GM19240 (cell line): ENCODE data around the gene GPHB5.
"Not testable (repeated sequence)": the region's sequence is repeated elsewhere in the genome, so short reads cannot be mapped to it uniquely, and the experiment has no call there.

Source experiments
- DNase-seq: peaks from one replicate; pipeline ENCODE4 v3.0.0; 2011; ENCODE audit warnings: low spot score; ENCODE audit not compliant: insufficient read length

The GPHB5 gene, protein sequence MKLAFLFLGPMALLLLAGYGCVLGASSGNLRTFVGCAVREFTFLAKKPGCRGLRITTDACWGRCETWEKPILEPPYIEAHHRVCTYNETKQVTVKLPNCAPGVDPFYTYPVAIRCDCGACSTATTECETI

DNA sequence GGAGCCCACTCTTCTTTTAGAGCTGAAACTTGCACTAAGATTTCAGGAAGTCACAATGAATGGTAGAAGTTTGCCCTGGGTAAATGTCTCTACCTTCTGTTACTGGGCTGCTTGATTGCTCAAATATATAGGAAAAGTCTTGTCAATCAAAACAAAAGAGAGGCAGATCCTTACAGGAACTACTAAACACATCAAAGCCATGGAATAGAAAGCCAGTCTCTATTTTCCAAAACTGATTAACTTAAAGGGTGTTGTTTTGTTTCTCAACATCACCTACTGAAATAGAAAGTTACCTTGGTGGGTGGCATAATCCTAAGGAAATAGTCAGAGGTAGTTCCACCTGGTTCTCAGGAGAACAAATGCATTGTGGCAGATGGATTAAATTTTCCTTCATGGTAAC, at the start of gene GPHB5:
GPHB5 (minus strand) TSS at position 101 of the 400 bp plus-strand sequence. CDS start 1,086 bp downstream, outside the sequence.
- no peak for DNase-seq

DNA sequence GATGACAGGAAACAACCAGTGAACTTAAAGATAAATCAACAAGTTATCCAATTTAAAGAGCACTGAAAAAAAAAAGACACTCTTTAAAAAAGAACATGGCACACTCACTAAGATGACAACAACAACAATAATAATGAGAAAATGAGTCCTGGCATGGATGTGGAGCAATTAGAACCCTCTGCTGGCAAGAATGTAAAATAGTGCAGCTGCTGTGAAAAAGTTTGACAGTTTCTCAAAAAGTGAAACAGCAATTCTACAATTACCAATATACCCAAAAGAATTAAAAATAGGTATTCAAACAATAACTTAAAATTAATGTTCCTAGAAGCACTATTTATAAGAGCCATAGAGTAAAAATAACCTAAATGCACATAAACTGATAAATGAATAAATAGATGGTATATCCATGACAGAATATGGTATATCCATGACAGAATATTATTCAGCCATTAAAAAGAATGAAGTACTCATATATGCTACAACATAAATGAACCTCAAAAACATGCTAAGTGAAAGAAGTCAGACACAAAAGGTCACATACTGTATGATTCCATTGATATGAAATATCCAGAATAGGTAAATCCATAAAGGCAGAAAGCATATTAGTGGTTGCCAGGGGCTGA, 49.1 kb upstream of the GPHB5 start:
- DNase-seq: no peak

DNA sequence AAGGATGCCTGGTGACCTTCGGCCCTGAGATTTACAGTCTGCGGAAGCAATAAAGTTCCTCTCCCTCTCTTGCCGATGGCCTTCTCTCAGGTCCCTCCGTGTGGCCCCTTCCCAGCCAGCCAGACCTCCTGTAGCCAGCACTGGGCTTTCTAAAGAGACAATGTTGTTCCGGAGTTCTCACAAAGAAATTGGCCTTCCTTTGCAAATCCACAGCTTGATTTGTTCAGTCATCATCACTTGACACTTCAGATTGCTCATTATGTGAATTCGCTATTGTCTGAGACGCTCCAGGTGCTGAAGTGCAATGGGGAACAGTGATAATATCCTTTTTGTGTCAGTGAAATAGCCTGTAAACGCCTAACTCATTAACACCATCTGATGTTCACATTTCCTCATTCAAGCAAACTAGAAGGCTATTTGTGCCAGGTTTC, 43.7 kb upstream of the GPHB5 start:
- DNase-seq: no peak

DNA sequence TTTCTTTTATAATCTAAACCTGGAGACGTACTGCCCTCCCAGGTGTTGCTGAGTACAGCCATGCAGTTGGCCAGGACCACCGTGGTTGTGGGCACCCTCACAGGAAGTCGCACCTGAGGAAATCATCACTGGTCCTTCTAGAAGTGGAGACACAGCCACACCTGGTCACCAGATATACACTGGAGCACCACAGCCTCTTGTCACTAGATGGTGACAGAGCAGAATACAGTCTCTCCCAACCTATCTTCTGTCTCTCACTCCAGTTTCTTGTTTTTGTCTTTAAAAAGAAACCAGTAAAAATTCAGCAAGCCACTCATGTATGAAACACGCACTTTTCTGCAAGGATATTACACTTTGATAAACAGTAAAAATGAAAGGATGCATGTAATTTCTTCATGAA, 43.1 kb upstream of the GPHB5 start:
- DNase-seq: no peak

GRCh38 chr14:63357841-63358240, 39.1 kb upstream of the GPHB5 start:
- no peak for DNase-seq

- DNase-seq: no peak
Measured at GRCh38 chr14:63345826-63346225, 27.1 kb upstream of the GPHB5 start.

GRCh38 chr14:63344336-63344735, 25.6 kb upstream of the GPHB5 start:
- DNase-seq: no peak

DNA sequence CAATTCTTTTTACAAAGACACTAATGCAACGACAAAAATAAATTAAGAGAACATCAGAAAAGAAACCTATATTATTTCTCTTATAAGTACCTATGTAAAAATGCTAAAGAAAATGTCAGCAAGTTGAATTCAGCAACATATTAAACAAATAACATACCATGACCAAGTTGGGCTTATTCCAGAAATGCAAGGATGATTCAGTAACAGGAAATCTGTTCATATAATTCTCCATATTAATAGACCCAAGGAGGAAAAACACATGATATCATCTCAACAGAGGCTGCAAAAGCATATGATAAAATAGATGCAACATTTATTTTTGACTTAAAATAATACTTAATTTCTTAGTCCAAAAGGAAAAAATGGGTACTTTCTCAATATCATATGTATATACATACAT, 25.1 kb upstream of the GPHB5 start:
- no peak for DNase-seq

GRCh38 chr14:63342371-63342770, 23.6 kb upstream of the GPHB5 start:
- no peak for DNase-seq

GRCh38 chr14:63328787-63329737, 10.3 kb upstream of the GPHB5 start:
- DNase-seq: no peak

GRCh38 chr14:63326840-63327239, 8.1 kb upstream of the GPHB5 start:
- no peak for DNase-seq

DNA sequence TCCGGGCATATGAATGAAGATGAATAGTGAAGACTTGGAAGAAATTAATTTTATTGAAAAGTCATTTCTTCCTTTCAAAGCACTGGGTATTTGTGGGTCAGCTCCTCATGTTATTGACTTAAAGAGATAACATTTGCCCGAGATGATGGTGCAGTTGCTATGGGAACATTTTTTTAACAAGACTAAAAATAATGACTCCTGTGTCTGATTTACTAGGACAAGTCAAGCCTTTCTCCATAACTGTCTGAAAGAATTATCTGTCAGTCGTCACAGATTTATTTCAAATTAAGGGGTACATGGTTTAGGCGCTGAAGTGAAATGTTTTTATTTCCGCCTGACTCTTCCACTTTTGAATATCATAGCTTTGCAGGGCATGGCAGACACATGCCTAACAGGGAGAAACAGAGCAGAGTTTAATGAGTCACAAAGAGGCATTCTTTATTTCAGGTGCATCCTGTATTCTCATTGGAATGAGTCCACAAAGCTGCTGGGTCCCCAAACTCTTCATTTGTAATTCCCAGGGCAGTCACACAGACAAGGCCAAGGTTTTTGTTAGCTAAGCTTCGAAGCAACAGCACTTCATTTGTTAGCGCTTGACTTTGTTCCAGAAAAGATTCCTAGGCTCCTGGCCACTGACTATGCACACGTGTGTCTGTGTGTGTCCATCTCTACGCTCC, 4.3 kb upstream of the GPHB5 start:
- DNase-seq: no peak

- DNase-seq: no peak
Measured at GRCh38 chr14:63322472-63322871, 3.7 kb upstream of the GPHB5 start.

DNA sequence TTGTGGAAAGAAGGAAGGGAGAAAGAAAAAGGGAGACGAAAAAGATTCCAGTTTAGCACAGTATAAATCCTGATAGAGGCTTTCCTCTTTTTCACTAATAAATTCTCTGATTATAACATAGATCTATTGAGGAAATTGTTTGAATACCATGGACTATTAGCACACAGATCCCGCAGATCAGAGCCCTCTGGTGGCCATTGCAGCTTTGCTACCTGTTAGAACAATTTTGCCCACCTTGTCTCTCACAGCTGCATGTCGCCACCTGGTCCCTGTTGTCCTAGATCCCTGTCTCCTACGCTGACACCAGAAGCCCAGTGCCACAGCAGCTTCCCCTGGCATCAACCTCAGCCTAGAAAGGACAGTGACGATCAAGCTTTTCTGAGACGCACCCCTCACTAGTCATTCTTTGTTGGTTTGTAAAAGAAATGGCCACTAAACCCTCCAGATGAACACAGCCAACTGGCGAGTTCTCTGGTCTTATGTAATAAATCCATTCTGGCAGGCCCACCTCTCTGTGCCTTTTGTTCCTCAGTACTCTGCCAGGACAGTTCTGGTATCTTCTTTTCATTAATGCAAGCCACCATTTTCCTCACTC, 9.9 kb downstream of the GPHB5 start:
- no peak for DNase-seq

DNA sequence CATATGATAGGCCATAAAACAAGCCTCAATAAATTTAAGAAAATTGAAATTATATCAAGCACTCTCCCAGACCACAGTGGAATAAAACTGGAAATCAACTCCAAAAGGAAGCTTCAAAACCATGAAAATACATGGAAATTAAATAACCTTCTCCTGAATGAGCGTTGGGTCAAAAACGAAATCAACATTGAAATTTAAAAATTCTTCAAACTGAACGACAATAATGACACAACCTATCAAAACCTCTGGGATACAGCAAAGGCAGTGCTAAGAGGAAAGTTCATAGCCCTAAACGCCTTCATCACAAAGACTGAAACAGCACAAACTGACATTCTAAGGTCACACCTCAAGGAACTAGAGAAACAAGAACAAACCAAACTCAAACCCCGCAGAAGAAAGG, 14.3 kb downstream of the GPHB5 start:
- not testable (repeated sequence) for DNase-seq

DNA sequence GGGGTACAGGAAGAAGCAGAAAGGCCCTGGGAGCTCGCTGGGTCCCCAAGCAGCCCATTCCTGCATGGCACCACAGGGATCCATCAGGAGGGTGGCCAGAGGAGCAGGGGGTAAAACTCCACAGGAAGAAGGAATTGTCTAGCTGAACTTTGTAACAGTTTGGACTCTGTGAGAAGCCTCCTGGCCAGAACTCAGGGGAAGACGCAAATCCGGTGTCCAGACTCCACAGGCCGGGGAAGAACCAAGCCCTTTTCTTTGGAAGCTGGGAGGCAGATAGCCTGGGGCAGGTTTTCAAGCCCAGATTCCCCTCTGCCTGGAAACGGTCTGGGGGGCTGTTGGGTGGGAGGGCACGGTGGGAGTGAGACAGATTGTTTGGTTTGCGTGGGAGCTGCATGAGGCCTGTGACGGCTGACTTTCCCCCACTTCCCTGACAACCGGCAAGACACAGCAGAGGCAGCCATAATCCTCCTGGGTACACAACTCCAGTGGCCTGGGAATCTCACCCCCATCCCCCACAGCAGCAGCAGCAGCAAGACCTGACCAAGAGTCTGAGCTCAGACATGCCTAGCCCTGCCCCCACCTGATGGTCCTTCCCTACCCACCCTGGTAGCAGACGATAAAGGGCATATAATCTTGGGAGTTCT, 16.7 kb downstream of the GPHB5 start:
- no peak for DNase-seq

- no peak for DNase-seq
Measured at GRCh38 chr14:63300854-63301253, 17.9 kb downstream of the GPHB5 start.

GRCh38 chr14:63299351-63300110, 19.2 kb downstream of the GPHB5 start:
- no peak for DNase-seq

DNA sequence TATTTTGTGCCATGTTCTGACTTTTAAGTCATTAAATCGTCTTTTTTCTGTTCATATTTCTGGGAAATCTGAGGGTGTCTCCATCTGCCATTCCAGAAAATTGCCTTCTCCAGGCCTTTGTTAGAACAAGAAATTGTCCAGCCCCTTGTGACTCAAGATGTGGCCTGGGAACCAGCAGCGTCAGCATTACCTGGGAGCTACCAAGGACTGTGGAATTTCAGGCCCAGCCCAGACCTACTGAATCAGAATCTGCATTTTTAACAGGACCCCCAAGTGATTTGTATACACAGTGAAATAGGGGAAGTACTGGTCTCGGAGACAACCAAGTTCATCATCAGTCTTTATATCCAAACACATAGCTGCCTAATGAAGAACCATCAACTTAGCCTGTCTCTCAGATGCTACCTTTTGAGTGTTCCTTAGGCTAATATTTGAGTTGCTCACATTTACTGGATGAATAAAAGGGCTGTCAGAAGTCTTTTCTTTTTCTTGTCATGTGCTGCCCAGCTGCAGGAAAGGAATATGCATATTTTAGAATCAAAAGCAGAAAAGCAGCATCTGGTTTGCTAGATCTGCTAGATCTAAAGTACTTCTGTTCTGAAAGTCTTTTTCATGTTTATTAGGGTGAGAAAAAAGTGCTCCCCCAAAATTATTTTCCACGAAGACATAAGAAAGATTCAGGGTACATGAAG, 21.2 kb downstream of the GPHB5 start:
- DNase-seq: no peak
